ENCODE results near the gene C1orf50.
A peak's percentile ranks its signal among the peaks of the same experiment; 100 is the strongest.

Gene C1orf50

DNA sequence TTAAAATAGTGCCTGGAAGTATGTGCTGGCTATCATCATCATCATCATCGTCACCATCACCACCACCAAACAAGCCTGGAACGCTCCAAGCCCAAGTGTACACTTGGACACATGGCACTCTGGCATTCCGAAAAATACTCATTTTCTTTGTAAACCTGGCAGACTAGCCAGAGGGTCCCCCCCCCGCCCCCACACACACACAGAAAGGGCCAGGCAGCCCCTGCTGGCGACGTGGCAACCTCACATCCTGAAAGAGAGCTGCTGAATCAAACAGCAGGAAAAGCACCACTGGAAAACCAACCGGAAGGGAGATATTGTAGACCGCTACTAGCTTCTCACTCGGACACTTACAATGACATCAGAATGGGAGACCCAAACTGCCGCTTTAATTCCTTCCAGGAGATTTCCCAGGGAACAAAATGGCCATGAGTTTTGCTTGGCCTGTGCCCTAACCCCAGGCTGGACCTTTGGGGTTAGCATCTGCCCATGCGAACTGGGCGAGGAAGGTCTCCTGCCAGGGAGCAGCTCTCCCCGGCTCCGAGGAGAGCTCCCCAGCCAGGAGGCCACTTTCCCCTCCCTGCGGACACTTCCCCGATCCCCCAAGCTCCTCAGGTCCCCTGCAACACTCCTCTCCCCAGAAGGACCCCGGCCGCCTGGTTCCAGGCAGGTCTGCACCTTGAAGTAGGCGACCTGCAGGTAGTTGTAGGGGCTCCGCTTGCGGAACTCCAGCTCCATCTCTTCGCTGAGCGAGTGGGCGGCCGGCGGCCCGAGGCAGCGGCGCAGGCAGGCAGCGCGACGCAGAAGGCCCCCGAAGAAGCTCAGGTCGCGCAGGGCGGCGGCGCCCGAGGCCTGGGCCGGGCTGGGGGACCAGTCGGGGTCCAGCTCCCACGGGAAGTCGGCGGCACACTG, 963 bp upstream of the C1orf50 start:
- Histone ChIP-seq H3K4me1 (ENCODE audit: control insufficient read depth in 1 of 2, insufficient read depth in 2 of 2, low read length in 2 of 2) (peaks cover 10 to 25% of the 10 kb centered on the region in 2 donors), H3K36me3 (ENCODE audit: control insufficient read depth in 1 of 2, insufficient read depth in 2 of 2, low read length in 2 of 2) (peaks cover 3% of the 10 kb centered on the region in 2 donors), H3K27ac (ENCODE audit: low read length) (peak overlapping the region; percentile 80), H3K27me3 (ENCODE audit: low read depth, low read length) (no peaks in the 10 kb centered on the region), H3K9me3 (ENCODE audit: control insufficient read depth in 1 of 2, low read length in 2 of 2) (no peaks in the 10 kb centered on the region), H3K4me3 (ENCODE audit: low read depth in 1 of 2, low read length in 2 of 2) (peak overlapping the region; percentile 87 to 99)

DNA sequence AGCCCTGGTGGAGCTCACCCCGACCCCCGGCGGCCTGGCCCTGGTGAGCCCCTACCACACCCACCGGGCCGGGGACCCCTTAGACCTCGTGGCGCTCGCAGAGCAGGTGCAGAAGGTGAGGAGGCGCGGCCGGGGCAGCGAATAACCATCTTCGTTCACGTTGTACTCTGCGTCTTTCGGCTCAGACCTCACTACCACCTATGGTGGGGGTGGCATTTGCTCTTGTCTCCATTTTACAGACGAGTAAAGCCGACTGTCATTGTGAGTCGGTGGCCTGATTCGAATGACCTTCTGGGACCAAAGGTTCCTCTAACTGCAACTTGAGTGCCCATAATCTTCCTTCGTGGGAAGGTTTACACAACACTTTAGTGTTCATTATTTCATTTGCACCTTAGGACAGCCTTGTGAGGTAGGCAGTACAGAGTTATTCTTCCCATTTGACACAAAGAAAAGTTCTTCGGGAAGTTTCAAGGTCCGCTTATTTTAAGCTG, 506 bp downstream of the C1orf50 start:
- H3K9me3 ChIP-seq (ENCODE audit: control insufficient read depth in 1 of 2, low read length in 2 of 2): no peaks in the 10 kb centered on the region
- H3K4me1 ChIP-seq (ENCODE audit: control insufficient read depth in 1 of 2, insufficient read depth in 2 of 2, low read length in 2 of 2): peaks cover 10 to 28% of the 10 kb centered on the region in 2 donors
- H3K36me3 ChIP-seq (ENCODE audit: control insufficient read depth in 1 of 2, insufficient read depth in 2 of 2, low read length in 2 of 2): no peaks in the 10 kb centered on the region
- no peaks in the 10 kb centered on the region for H3K27me3 ChIP-seq (ENCODE audit: low read depth, low read length)
- H3K4me3 ChIP-seq (ENCODE audit: low read depth in 1 of 2, low read length in 2 of 2): peak overlapping the region; percentile 70 to 99
- H3K27ac ChIP-seq (ENCODE audit: low read length): peak overlapping the region; percentile 12

DNA sequence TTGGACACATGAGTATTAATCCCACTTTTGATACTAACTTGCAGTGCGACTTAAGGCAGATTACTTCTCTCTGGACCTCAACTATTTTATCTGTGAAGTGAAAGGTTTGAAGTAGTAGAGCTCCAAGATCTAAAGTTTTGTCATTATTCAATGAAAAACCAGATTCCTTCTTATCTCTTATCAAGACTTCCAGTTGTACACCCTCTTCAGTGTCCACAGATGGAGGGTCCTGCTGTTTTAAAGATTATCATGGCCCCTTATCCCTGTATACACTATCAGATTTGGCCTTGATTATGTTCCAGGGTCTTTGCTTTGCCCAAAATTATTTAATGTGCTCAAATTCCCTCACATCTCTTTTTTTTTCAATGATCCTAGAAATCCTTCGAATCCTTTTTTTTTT, 1.1 kb downstream of the C1orf50 start:
- H3K9me3 ChIP-seq (ENCODE audit: control insufficient read depth in 1 of 2, low read length in 2 of 2): no peaks in the 10 kb centered on the region
- H3K4me3 ChIP-seq (ENCODE audit: low read depth in 1 of 2, low read length in 2 of 2): peak overlapping the region; percentile 70 to 99
- no peaks in the 10 kb centered on the region for H3K27me3 ChIP-seq (ENCODE audit: low read depth, low read length)
- peak overlapping the region; percentile 12 for H3K27ac ChIP-seq (ENCODE audit: low read length)
- H3K36me3 ChIP-seq (ENCODE audit: control insufficient read depth in 1 of 2, insufficient read depth in 2 of 2, low read length in 2 of 2): peaks cover 0 to 1% of the 10 kb centered on the region in 2 donors
- peaks cover 10 to 28% of the 10 kb centered on the region in 2 donors for H3K4me1 ChIP-seq (ENCODE audit: control insufficient read depth in 1 of 2, insufficient read depth in 2 of 2, low read length in 2 of 2)

DNA sequence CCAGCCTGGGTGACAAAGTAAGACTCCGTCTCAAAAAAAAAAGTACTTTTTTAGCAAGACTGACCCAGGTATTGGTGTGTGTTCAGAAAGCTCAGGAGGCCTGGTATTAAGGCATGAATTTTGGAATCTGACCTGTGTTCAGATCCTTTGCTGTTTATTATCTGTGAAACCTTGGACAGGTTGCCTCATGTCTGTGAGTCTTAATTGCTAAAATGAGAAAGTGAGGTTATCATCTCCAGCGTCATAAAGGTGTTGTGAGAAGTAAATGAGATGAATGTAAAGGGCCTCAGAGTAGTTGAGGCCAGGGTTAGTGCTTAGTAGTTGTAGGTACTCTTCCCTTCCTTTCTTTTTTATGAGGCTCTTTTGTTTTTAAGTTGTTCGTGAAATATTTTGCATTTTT, 2.8 kb downstream of the C1orf50 start:
- no peaks in the 10 kb centered on the region for H3K9me3 ChIP-seq (ENCODE audit: control insufficient read depth in 1 of 2, low read length in 2 of 2)
- H3K27me3 ChIP-seq (ENCODE audit: low read depth, low read length): no peaks in the 10 kb centered on the region
- H3K4me3 ChIP-seq (ENCODE audit: low read depth in 1 of 2, low read length in 2 of 2): no peak overlapping the region
- peaks cover 5 to 13% of the 10 kb centered on the region in 2 donors for H3K36me3 ChIP-seq (ENCODE audit: control insufficient read depth in 1 of 2, insufficient read depth in 2 of 2, low read length in 2 of 2)
- peaks cover 10 to 19% of the 10 kb centered on the region in 2 donors for H3K4me1 ChIP-seq (ENCODE audit: control insufficient read depth in 1 of 2, insufficient read depth in 2 of 2, low read length in 2 of 2)
- no peak overlapping the region for H3K27ac ChIP-seq (ENCODE audit: low read length)

DNA sequence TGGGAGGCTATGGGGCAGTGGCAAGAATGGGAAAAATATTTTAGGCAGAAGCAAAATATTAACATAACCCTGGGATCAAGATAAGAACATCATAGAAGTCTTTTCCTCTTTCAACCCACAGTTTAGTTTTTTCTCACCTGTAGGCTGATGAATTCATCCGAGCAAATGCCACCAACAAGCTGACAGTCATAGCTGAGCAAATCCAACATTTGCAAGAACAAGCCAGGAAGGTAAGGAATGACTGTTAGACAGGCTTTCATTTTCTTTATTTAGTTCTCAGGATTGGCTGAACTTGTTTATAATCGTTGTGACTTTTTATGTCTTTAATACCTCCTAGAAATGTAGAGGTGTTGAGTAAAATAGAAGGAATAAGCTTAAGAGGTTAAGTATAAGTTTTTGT, 6.4 kb downstream of the C1orf50 start:
- Histone ChIP-seq H3K4me3 (ENCODE audit: low read depth in 1 of 2, low read length in 2 of 2) (no peak overlapping the region), H3K27me3 (ENCODE audit: low read depth, low read length) (no peaks in the 10 kb centered on the region), H3K27ac (ENCODE audit: low read length) (no peak overlapping the region), H3K4me1 (ENCODE audit: control insufficient read depth in 1 of 2, insufficient read depth in 2 of 2, low read length in 2 of 2) (peaks cover 4 to 8% of the 10 kb centered on the region in 2 donors), H3K9me3 (ENCODE audit: control insufficient read depth in 1 of 2, low read length in 2 of 2) (no peaks in the 10 kb centered on the region), H3K36me3 (ENCODE audit: control insufficient read depth in 1 of 2, insufficient read depth in 2 of 2, low read length in 2 of 2) (peaks cover 29 to 43% of the 10 kb centered on the region in 2 donors)

DNA sequence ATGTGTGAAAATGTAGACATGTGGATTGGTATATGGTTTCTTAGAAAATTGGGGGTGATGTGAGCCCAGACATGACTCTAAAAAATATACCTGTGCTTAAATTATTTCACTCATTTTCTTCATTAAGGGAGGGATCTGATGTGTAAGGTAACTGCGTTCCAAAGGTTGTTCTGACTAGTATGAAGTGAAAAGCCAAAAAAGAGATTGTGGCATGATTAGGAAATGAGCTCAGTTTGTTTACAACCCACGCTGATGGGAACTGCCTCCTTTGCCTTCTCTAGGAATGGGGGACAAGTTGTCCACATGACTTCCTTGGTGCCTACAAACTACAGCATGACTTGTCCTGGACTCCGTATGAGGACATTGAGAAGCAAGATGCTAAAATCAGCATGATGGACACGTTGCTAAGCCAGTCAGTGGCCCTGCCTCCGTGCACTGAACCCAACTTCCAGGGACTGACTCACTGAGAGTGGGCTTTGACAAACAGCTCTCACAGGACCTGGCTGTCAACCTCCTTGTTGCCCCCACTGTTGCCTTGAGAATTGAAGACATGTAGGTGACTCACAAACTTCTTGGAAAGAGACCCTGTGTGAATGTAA, 8.0 kb downstream of the C1orf50 start:
- no peak overlapping the region for H3K4me3 ChIP-seq (ENCODE audit: low read depth in 1 of 2, low read length in 2 of 2)
- no peaks in the 10 kb centered on the region for H3K9me3 ChIP-seq (ENCODE audit: control insufficient read depth in 1 of 2, low read length in 2 of 2)
- no peak overlapping the region for H3K27ac ChIP-seq (ENCODE audit: low read length)
- peaks cover 0 to 3% of the 10 kb centered on the region in 2 donors for H3K4me1 ChIP-seq (ENCODE audit: control insufficient read depth in 1 of 2, insufficient read depth in 2 of 2, low read length in 2 of 2)
- no peaks in the 10 kb centered on the region for H3K27me3 ChIP-seq (ENCODE audit: low read depth, low read length)
- H3K36me3 ChIP-seq (ENCODE audit: control insufficient read depth in 1 of 2, insufficient read depth in 2 of 2, low read length in 2 of 2): peaks cover 29 to 52% of the 10 kb centered on the region in 2 donors

DNA sequence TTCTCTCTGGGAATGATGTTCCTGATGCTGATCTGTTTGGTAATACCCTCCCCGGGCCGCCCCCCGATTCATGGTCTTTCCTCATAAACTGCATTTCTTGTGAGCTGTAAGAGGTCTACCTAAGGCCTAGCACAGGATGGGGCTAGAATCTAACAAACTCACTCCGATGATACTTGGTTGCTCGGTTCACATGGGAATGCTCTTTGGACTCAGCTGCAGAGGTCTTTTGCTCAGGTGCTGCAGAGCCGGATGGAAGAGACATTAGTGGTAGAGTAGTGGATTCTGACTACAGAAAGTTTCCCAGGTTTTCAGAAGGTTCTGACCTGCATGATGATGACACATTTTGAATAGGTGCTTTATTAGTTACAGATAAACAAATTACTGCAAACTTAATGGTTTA, 9.5 kb downstream of the C1orf50 start:
- H3K4me3 ChIP-seq (ENCODE audit: low read depth in 1 of 2, low read length in 2 of 2): no peak overlapping the region
- H3K27me3 ChIP-seq (ENCODE audit: low read depth, low read length): no peaks in the 10 kb centered on the region
- peaks cover 0 to 3% of the 10 kb centered on the region in 2 donors for H3K4me1 ChIP-seq (ENCODE audit: control insufficient read depth in 1 of 2, insufficient read depth in 2 of 2, low read length in 2 of 2)
- no peaks in the 10 kb centered on the region for H3K9me3 ChIP-seq (ENCODE audit: control insufficient read depth in 1 of 2, low read length in 2 of 2)
- H3K36me3 ChIP-seq (ENCODE audit: control insufficient read depth in 1 of 2, insufficient read depth in 2 of 2, low read length in 2 of 2): peaks cover 29 to 61% of the 10 kb centered on the region in 2 donors
- no peak overlapping the region for H3K27ac ChIP-seq (ENCODE audit: low read length)

DNA sequence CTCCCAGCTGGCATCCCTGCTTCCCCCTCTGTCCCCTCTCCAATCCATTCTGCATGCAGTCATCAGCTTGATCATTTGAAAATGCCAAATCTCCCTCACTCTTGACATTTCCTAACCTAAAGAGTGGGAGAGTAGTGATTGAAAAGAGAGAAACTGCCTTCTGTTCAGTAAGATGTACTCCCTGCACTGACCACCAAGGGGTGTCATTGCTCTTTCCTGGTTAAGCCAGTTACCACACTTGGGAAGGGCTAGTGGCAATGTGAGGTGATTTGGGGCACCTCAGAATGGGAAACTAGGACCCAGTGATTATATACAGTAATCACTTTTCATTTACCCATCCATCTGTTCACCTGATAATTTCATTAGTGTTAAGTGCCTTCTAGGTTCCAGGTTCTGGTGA, 10.8 kb downstream of the C1orf50 start:
- H3K4me1 ChIP-seq (ENCODE audit: control insufficient read depth in 1 of 2, insufficient read depth in 2 of 2, low read length in 2 of 2): no peaks in the 10 kb centered on the region
- H3K36me3 ChIP-seq (ENCODE audit: control insufficient read depth in 1 of 2, insufficient read depth in 2 of 2, low read length in 2 of 2): peaks cover 29 to 61% of the 10 kb centered on the region in 2 donors
- no peak overlapping the region for H3K4me3 ChIP-seq (ENCODE audit: low read depth in 1 of 2, low read length in 2 of 2)
- H3K27ac ChIP-seq (ENCODE audit: low read length): no peak overlapping the region
- no peaks in the 10 kb centered on the region for H3K9me3 ChIP-seq (ENCODE audit: control insufficient read depth in 1 of 2, low read length in 2 of 2)
- no peaks in the 10 kb centered on the region for H3K27me3 ChIP-seq (ENCODE audit: low read depth, low read length)

DNA sequence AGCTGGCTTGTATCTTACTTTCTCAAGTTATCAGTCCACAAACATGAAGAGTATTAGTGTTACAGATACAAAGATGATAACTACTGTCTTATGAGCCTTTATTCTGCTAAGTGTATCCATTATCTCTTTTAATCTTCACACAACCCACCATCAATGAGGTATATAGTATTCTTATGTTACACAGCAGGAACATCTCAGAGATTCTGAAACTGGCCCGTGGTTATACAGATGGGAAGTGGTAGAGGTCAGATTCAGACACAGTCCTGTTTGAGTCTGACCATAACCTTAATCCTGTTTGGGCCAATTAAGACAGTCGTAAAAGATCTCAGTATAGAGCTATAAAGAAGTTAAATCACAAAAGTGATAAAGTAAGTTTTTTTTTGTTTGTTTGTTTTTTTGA, 12.7 kb downstream of the C1orf50 start:
- Histone ChIP-seq H3K4me1 (ENCODE audit: control insufficient read depth in 1 of 2, insufficient read depth in 2 of 2, low read length in 2 of 2) (peaks cover 0 to under 1% of the 10 kb centered on the region in 2 donors), H3K4me3 (ENCODE audit: low read depth in 1 of 2, low read length in 2 of 2) (no peak overlapping the region), H3K27me3 (ENCODE audit: low read depth, low read length) (no peaks in the 10 kb centered on the region), H3K9me3 (ENCODE audit: control insufficient read depth in 1 of 2, low read length in 2 of 2) (no peaks in the 10 kb centered on the region), H3K27ac (ENCODE audit: low read length) (no peak overlapping the region), H3K36me3 (ENCODE audit: control insufficient read depth in 1 of 2, insufficient read depth in 2 of 2, low read length in 2 of 2) (peaks cover 25 to 49% of the 10 kb centered on the region in 2 donors)

DNA sequence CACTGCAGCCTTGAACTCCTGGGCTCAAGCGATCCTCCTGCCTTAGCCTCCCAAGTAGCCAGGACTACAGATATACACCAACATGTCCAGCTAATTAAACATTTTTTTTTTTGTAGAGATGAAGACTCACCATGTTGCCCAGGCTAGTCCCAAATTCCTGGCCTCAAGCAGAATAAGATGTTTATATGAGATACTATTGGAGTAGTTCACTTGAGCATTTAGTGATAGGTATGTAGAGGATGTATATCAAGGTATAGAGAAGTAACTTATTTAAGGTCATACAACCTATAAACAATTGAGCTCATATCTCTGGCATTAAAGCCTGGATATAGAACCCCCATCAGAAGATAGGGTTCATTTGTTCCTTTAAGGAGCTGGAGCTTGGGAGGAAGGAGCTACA, 13.1 kb downstream of the C1orf50 start:
- Histone ChIP-seq H3K27me3 (ENCODE audit: low read depth, low read length) (no peaks in the 10 kb centered on the region), H3K9me3 (ENCODE audit: control insufficient read depth in 1 of 2, low read length in 2 of 2) (no peaks in the 10 kb centered on the region), H3K4me3 (ENCODE audit: low read depth in 1 of 2, low read length in 2 of 2) (no peak overlapping the region), H3K4me1 (ENCODE audit: control insufficient read depth in 1 of 2, insufficient read depth in 2 of 2, low read length in 2 of 2) (peaks cover 0 to 5% of the 10 kb centered on the region in 2 donors), H3K27ac (ENCODE audit: low read length) (no peak overlapping the region), H3K36me3 (ENCODE audit: control insufficient read depth in 1 of 2, insufficient read depth in 2 of 2, low read length in 2 of 2) (peaks cover 20 to 44% of the 10 kb centered on the region in 2 donors)

DNA sequence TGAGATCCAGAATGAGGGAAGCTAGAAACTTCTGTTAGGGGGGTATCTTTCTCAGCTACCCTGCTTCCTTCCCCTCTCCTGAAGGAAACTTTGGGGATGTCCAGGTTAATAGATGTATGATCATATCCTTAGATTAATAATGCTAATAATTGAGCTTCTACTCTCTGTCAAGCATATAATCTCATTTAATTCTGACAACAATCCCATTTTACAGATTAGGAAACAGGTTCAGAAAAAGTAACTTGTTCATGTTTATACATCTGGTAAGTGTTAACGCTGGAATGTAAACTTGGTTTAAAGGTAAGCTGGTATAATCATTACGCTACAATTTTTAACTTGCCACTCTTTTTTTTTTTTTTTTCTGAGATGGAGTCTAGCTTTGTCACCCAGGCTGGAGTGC, 16.0 kb downstream of the C1orf50 start:
- no peaks in the 10 kb centered on the region for H3K9me3 ChIP-seq (ENCODE audit: control insufficient read depth in 1 of 2, low read length in 2 of 2)
- peaks cover 0 to 18% of the 10 kb centered on the region in 2 donors for H3K36me3 ChIP-seq (ENCODE audit: control insufficient read depth in 1 of 2, insufficient read depth in 2 of 2, low read length in 2 of 2)
- no peak overlapping the region for H3K4me3 ChIP-seq (ENCODE audit: low read depth in 1 of 2, low read length in 2 of 2)
- no peaks in the 10 kb centered on the region for H3K27me3 ChIP-seq (ENCODE audit: low read depth, low read length)
- H3K4me1 ChIP-seq (ENCODE audit: control insufficient read depth in 1 of 2, insufficient read depth in 2 of 2, low read length in 2 of 2): peaks cover 0 to 12% of the 10 kb centered on the region in 2 donors
- no peak overlapping the region for H3K27ac ChIP-seq (ENCODE audit: low read length)

Data from muscle layer of duodenum (tissue), 2 donors.